GM12865 (cell line): ENCODE data around the gene HOXD10.
A peak's percentile ranks its signal among the peaks of the same experiment; 100 is the strongest.

Experiments used
- DNase-seq: peaks from one replicate; pipeline ENCODE4 v3.0.0; 2010; ENCODE audit warnings: low read depth
- H3K4me3 ChIP-seq: 2 replicates; pipeline ENCODE4 v1.5.1; 2011; ENCODE audit warnings: mild to moderate bottlenecking, low read depth, low read length, control low read depth
- TF ChIP-seq, protein P1 (sequence below): IDR thresholded peaks from 2 replicates; pipeline ENCODE4 v1.5.1; 2011; ENCODE audit warnings: low read length, control low read depth, low read depth, inconsistent platforms; ENCODE audit not compliant: insufficient read depth; ENCODE audit errors: missing control alignments

Gene HOXD10

DNA sequence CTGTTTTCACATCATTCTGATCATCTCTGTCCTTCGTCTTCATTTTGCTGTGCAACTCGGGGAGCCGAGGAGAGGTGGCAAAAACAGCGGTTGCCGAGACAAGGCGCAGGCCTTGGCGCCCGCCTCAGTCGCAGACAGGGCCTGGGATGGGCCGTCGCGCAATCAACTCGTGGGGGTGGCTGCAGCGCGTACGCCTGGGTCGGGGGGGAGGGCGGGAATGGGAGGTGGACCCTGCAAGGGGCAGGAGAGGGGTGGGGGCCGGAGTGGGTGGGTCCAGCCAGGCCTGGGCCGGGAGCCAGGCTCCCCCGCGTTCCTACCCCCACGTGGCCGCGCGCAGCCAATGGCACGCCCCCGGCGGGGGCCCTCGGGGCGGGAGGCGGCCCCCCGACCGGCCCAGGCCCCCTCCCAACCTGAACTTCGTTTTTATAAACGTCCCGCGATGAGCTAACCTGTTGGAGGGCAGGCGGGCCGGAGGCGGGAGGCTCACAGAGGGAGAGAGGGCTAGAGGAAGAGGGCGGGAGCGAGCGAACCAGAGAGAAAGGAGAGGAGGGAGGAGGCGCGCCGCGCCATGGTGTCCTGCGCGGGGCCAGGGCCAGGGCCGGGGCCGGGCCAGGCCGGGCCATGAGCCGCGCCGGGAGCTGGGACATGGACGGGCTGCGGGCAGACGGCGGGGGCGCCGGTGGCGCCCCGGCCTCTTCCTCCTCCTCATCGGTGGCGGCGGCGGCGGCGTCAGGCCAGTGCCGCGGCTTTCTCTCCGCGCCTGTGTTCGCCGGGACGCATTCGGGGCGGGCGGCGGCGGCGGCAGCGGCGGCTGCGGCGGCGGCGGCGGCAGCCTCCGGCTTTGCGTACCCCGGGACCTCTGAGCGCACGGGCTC, 24.1 kb upstream of the HOXD10 start, which contains the start of gene HOXD13:
Gene HOXD13, plus strand, starts transcription at position 452 of the 875 bp plus-strand sequence. Its CDS starts 170 bp downstream, at position 622.
- no peak within 1 kb of the TSS for H3K4me3 ChIP-seq
- DNase-seq, result no peak
- TF ChIP-seq, protein P1, sequence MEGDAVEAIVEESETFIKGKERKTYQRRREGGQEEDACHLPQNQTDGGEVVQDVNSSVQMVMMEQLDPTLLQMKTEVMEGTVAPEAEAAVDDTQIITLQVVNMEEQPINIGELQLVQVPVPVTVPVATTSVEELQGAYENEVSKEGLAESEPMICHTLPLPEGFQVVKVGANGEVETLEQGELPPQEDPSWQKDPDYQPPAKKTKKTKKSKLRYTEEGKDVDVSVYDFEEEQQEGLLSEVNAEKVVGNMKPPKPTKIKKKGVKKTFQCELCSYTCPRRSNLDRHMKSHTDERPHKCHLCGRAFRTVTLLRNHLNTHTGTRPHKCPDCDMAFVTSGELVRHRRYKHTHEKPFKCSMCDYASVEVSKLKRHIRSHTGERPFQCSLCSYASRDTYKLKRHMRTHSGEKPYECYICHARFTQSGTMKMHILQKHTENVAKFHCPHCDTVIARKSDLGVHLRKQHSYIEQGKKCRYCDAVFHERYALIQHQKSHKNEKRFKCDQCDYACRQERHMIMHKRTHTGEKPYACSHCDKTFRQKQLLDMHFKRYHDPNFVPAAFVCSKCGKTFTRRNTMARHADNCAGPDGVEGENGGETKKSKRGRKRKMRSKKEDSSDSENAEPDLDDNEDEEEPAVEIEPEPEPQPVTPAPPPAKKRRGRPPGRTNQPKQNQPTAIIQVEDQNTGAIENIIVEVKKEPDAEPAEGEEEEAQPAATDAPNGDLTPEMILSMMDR, result no peak

DNA sequence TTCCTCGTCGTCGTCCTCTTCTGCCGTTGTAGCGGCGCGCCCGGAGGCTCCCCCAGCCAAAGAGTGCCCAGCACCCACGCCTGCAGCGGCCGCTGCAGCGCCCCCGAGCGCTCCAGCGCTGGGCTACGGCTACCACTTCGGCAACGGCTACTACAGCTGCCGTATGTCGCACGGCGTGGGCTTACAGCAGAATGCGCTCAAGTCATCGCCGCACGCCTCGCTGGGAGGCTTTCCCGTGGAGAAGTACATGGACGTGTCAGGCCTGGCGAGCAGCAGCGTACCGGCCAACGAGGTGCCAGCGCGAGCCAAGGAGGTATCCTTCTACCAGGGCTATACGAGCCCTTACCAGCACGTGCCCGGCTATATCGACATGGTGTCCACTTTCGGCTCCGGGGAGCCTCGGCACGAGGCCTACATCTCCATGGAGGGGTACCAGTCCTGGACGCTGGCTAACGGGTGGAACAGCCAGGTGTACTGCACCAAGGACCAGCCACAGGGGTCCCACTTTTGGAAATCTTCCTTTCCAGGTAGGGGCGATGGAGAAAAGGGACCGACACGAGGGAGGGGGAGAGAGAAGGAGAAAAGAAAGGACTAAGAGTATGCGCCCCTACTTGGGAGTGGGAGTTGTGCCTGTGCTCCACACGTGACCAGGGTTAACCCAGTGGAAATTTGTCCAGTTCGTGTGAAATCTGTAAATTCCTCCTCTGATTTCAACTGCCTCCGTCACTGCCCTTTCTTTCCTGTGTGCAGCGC, 23.3 kb upstream of the HOXD10 start:
- DNase-seq, result no peak
- H3K4me3 ChIP-seq, result no peak overlapping the region
- TF ChIP-seq, protein P1, result no peak

- DNase-seq, result no peak
- TF ChIP-seq, protein P1, result no peak
- H3K4me3 ChIP-seq, result no peak overlapping the region
These were observed 22.7 kb upstream of the HOXD10 start for GRCh38 chr2:176093898-176094249.

- no peak for DNase-seq
- no peak overlapping the region for H3K4me3 ChIP-seq
- TF ChIP-seq, protein P1, result no peak
These were observed 22.2 kb upstream of the HOXD10 start for GRCh38 chr2:176094349-176094748.

DNA sequence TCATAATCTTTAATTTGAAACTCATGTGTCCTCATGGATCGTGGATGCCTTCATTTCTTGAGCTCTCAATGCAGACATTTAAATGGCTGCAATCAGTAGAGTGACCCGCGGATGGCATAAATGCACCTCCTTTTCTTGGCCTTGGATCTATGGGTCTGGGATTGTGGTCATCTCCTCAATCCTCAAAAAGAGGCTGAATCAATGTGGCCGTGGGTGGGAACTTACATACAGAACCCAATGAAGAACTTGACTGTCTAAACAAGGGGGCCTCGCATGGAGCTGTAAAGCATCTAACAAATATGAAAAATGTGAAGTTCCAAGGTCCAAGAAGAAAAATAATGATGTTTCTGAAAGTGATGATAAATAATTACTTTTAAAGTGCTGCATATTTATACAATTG, 21.2 kb upstream of the HOXD10 start:
- H3K4me3 ChIP-seq, result no peak overlapping the region
- TF ChIP-seq, protein P1, result no peak
- no peak for DNase-seq

- H3K4me3 ChIP-seq, result peak overlapping the region; percentile 46
- no peak for DNase-seq
- TF ChIP-seq, protein P1, result no peak
These were observed 20.2 kb upstream of the HOXD10 start for GRCh38 chr2:176096243-176096985.
